Measurements from ENCODE around the gene AMER2.

- TF ChIP-seq CTCF (IDR thresholded peaks at IDR 0.05) (no peak), EZH2 (IDR thresholded peaks at IDR 0.05; ENCODE audit: borderline replicate concordance, insufficient read depth, low read depth, low read length, poor library complexity, severe bottlenecking) (no peak)
Observed at GRCh38 chr13:25147638-25148401, 24.3 kb downstream of the AMER2 start.

Data from B cell (primary cell).